PFSK-1 (cell line): ENCODE results near the gene PHOX2B.

Experiments
- FOXP2 ChIP-seq: optimal IDR thresholded peaks from 2 replicates; pipeline ENCODE3; 2011; ENCODE audit warnings: borderline replicate concordance, control low read depth, inconsistent platforms; ENCODE audit not compliant: insufficient read depth; ENCODE audit errors: extremely low read length, extremely low read depth
- POLR2AphosphoS5 ChIP-seq: IDR thresholded peaks from 2 replicates; pipeline ENCODE4 v1.6.1; 2012; ENCODE audit warnings: low read depth, mild to moderate bottlenecking, control low read depth, low read length, moderate library complexity
- SIN3A ChIP-seq: IDR thresholded peaks from 2 replicates; pipeline ENCODE4 v1.6.1; 2012; ENCODE audit warnings: mild to moderate bottlenecking, low read length, moderate library complexity, borderline replicate concordance; ENCODE audit not compliant: insufficient read depth
- TAF1 ChIP-seq: IDR thresholded peaks from 2 replicates; pipeline ENCODE4 v1.6.1; 2012; ENCODE audit warnings: low read length, control low read depth, borderline replicate concordance; ENCODE audit not compliant: insufficient read depth
- TF ChIP-seq, protein P1 (sequence below), 2 experiments: IDR thresholded peaks; 2 replicates each; pipeline versions ENCODE4 v1.6.1 to v1.8.0; 2011 to 2012; ENCODE audit warnings: low read depth in 2 of 2, low read length in 2 of 2, control low read depth in 1 of 2, inconsistent platforms in 1 of 2, mild to moderate bottlenecking in 1 of 2, moderate library complexity in 1 of 2; ENCODE audit not compliant: insufficient read depth in 1 of 2

DNA sequence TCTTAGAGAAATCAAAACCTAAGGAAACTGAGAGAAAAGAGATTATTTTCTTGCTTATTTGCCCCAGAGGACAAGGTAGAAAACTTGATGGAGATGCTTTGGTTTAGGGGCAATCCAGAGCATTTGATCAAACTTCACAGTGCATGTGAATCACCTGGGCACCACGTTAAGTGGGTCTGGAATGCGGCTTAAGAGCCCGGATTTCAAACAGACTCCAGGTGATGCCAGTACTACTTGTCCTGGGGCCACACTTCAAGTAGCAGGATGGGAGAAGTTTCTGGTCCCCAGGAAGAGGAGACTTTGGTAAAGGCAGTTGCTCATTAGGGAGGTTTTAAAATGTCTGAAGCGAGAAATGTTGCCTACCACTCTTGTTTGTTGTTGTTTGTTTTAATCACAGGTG is 51.8 kb downstream of the PHOX2B start:
- TF ChIP-seq TAF1 = no peak
- TF ChIP-seq POLR2AphosphoS5 = no peak
- TF ChIP-seq, protein P1, sequence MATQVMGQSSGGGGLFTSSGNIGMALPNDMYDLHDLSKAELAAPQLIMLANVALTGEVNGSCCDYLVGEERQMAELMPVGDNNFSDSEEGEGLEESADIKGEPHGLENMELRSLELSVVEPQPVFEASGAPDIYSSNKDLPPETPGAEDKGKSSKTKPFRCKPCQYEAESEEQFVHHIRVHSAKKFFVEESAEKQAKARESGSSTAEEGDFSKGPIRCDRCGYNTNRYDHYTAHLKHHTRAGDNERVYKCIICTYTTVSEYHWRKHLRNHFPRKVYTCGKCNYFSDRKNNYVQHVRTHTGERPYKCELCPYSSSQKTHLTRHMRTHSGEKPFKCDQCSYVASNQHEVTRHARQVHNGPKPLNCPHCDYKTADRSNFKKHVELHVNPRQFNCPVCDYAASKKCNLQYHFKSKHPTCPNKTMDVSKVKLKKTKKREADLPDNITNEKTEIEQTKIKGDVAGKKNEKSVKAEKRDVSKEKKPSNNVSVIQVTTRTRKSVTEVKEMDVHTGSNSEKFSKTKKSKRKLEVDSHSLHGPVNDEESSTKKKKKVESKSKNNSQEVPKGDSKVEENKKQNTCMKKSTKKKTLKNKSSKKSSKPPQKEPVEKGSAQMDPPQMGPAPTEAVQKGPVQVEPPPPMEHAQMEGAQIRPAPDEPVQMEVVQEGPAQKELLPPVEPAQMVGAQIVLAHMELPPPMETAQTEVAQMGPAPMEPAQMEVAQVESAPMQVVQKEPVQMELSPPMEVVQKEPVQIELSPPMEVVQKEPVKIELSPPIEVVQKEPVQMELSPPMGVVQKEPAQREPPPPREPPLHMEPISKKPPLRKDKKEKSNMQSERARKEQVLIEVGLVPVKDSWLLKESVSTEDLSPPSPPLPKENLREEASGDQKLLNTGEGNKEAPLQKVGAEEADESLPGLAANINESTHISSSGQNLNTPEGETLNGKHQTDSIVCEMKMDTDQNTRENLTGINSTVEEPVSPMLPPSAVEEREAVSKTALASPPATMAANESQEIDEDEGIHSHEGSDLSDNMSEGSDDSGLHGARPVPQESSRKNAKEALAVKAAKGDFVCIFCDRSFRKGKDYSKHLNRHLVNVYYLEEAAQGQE (IDR thresholded peaks at IDR 0.05; ENCODE audit: insufficient read depth in 1 of 2, low read depth in 2 of 2, low read length in 2 of 2) = no peak
- no peak for TF ChIP-seq SIN3A
- no peak for TF ChIP-seq FOXP2
